Memory B cell (primary cell): ENCODE measurements around the gene BICRAL.

ENCODE experiments used
- ATAC-seq: fragments of 150-1000 bp; cut with Tn5 transposase; 2 replicates; pipeline ENCODE4 v1.10.0; 2021; ENCODE audit warnings: low read depth, mild to moderate bottlenecking, moderate library complexity
- DNase-seq, 2 donors: peaks; one replicate each; pipeline ENCODE4 v3.0.0; 2022; ENCODE audit warnings: low spot score in 2 of 2
- H3K27ac Mint-ChIP-seq: one replicate; pipeline ENCODE4 v1.8.0; 2022; ENCODE audit warnings: mild to moderate bottlenecking, moderate library complexity, mixed read lengths
- H3K27me3 Mint-ChIP-seq: one replicate; pipeline ENCODE4 v1.8.0; 2022; ENCODE audit warnings: mixed read lengths
- H3K36me3 Mint-ChIP-seq: one replicate; pipeline ENCODE4 v1.8.0; 2022; ENCODE audit warnings: mild to moderate bottlenecking, mixed read lengths
- H3K4me1 Mint-ChIP-seq: one replicate; pipeline ENCODE4 v1.8.0; 2022; ENCODE audit warnings: mixed read lengths
- H3K4me3 Mint-ChIP-seq: one replicate; pipeline ENCODE4 v1.8.0; 2022; ENCODE audit warnings: mild to moderate bottlenecking, moderate library complexity, mixed read lengths
- H3K9me3 Mint-ChIP-seq: one replicate; pipeline ENCODE4 v1.8.0; 2022; ENCODE audit warnings: mixed read lengths

BICRAL gene

DNA sequence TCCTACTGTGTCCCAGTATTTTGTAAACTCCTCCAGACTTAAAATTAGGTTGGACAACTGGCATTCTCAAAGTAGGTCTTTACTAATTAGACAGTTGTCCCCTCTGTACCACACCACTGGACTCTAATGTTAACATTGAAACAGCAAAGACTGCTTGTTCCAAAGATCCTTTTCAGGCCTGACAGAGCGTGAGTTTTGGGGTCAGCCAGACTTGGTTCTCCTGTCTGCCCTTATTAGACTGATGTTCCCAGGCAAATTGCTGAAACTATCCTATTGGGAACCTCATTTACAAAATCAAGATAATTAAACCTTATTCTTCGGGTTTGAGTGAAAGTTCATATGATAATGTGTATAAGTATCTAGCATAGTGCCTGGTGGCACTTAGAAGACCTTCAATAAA lies 3.7 kb upstream of the BICRAL start:
- Mint-ChIP-seq H3K27me3 (no peaks in the 10 kb centered on the region), H3K4me3 (no peak overlapping the region), H3K4me1 (peaks cover 40% of the 10 kb centered on the region), H3K9me3 (no peaks in the 10 kb centered on the region), H3K27ac (no peak overlapping the region), H3K36me3 (no peaks in the 10 kb centered on the region)
- DNase-seq (no peak), ATAC-seq (no peak)

DNA sequence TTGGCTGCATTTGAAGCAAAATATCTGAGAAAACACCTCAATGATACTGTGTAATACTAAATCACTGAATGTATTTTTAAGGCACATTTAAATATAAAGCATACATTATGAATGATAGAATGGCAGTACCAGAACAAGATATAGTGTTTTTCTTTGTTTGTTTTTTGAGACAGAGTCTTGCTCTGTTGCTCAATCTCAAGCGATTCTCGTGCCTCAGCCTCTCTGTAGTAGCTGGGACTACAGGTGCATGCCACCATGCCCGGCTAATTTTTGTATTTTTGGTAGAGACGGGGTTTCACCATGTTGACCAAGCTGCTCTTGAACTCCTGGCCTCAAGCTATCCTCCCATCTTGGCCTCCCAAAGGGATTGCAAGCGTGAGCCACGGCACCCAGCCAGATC lies 2.3 kb upstream of the BICRAL start:
- Mint-ChIP-seq H3K4me1 (peaks cover 36% of the 10 kb centered on the region), H3K9me3 (no peaks in the 10 kb centered on the region), H3K27me3 (no peaks in the 10 kb centered on the region), H3K4me3 (no peak overlapping the region), H3K36me3 (no peaks in the 10 kb centered on the region), H3K27ac (peak overlapping the region; percentile 70)
- DNase-seq, result no peak
- ATAC-seq, result no peak

DNA sequence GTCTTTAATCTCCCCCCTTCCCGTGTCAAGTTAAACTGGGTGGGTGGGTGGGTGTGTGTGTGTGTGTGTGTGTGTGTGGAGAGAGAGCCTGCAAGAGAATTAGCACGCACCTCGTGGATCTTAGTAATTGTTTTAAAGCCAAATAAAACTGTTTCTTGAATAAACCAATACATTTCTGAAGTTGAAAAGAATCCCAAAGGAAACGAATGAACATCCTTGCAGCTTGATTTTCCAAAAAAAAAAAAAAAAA lies 381 bp upstream of the BICRAL start:
- H3K36me3 Mint-ChIP-seq, result no peaks in the 10 kb centered on the region
- H3K4me3 Mint-ChIP-seq, result peak overlapping the region; percentile 94
- H3K9me3 Mint-ChIP-seq, result no peaks in the 10 kb centered on the region
- DNase-seq, result no peak
- no peaks in the 10 kb centered on the region for H3K27me3 Mint-ChIP-seq
- peaks cover 36% of the 10 kb centered on the region for H3K4me1 Mint-ChIP-seq
- H3K27ac Mint-ChIP-seq, result no peak overlapping the region
- ATAC-seq, result no peak

DNA sequence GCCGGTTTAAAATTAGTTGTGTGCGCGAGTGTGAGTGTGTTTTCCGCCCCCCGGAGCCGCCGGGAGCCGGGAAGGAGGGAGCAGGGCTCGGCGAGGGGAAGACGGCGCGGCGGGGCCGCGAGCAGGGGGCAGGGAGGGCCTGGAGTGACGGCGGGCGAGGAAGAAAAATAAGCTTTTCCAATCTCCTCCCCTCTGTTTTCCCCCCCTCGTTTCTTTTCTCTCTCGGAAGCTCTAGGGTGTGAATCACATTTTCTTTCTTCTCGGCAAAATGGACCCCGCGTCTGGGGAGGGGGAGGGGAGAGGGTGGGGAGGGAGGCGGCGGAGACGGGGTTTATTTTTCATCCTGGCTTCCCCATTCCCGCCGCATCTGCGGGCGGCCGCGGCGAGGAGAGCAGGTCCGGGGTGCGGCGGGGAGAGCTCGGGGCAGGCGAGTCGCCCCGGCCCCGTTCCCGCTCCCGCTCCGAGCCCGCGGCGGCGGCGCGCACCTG lies 881 bp downstream of the BICRAL start:
- no peaks in the 10 kb centered on the region for H3K9me3 Mint-ChIP-seq
- peaks cover 24% of the 10 kb centered on the region for H3K4me1 Mint-ChIP-seq
- ATAC-seq, result peak; percentile 44
- H3K27ac Mint-ChIP-seq, result no peak overlapping the region
- peak overlapping the region; percentile 94 for H3K4me3 Mint-ChIP-seq
- no peaks in the 10 kb centered on the region for H3K27me3 Mint-ChIP-seq
- peak; percentile 61 to 76 for DNase-seq
- no peaks in the 10 kb centered on the region for H3K36me3 Mint-ChIP-seq

DNA sequence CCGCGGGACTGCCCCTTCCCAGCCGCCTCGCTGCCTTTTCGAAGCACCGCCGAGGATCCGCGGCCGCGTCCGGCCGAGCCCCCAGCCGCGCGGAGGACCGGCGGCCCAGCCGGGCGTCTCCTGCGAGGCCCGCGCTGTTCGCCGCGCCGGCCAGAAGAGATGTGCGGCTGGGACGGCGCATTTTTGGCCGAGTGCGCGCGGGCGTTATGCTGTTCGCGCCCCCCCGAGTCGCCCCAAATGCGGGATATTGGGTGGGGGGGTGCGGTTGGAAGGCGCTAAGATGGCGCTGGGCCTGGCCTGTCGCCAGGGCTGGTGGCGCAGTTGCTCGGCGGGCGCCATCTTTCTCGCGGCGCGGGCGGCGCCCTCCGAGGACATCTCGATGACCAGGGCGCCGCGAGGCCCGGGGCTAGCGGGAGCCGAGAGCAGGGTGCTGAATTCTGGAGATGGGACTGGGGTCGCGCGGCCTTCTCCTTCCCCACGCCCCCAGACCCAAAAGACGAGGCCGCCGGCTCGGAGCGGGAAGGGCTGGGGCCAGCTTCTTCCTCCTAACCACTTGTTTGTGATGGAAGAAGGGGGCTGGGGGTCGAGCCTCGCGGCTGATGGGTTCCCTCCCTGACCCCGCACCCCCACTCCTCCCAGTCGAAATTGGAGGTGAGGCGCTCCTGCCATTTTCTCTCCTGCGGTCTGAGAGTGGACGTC lies 1.5 kb downstream of the BICRAL start:
- DNase-seq (peak; percentile 88 to 96), ATAC-seq (peak; percentile 66)
- Mint-ChIP-seq H3K4me3 (peak overlapping the region; percentile 93), H3K4me1 (peaks cover 26% of the 10 kb centered on the region), H3K27ac (no peak overlapping the region), H3K9me3 (no peaks in the 10 kb centered on the region), H3K36me3 (peaks cover under 1% of the 10 kb centered on the region), H3K27me3 (no peaks in the 10 kb centered on the region)

DNA sequence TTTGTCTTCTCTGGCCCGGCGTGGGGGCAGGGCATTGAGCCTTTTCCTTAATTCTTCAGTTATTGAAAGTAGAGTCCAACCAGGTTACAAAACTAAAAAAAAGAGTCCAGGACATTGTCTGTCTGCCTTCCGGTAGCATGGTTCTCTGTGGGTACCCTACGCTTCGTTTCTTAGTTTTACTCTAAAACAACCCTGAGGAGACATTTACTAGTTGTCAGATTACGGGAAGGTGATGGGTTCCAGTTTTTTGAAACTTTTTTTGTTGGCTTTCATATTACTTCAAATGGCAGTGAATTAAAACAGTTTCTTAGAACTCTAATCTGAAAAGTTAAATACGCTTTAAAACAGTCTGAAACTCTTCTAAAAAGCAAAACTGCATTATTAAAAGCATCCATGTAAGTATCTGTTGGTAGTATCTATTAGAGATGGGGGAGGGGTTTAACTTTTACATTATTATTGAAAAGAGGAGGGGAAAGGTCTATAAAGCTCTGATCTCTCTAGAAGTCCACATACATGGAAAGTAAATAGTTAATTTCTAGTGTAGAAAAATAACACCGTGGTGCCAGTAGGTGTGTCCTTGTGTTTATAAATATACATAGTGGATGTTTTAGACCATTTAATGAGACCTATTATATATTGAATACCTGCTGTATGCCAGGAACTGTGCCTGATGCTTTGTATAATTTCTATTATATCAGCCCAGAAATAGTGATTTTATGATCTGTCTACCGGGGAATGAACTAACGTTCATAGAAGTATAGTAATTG lies 2.2 kb downstream of the BICRAL start:
- Mint-ChIP-seq H3K36me3 (peaks cover 7% of the 10 kb centered on the region), H3K4me1 (peaks cover 28% of the 10 kb centered on the region), H3K27ac (no peak overlapping the region), H3K27me3 (no peaks in the 10 kb centered on the region), H3K9me3 (no peaks in the 10 kb centered on the region), H3K4me3 (peak overlapping the region; percentile 93)
- ATAC-seq (peak; percentile 7), DNase-seq (no peak)

DNA sequence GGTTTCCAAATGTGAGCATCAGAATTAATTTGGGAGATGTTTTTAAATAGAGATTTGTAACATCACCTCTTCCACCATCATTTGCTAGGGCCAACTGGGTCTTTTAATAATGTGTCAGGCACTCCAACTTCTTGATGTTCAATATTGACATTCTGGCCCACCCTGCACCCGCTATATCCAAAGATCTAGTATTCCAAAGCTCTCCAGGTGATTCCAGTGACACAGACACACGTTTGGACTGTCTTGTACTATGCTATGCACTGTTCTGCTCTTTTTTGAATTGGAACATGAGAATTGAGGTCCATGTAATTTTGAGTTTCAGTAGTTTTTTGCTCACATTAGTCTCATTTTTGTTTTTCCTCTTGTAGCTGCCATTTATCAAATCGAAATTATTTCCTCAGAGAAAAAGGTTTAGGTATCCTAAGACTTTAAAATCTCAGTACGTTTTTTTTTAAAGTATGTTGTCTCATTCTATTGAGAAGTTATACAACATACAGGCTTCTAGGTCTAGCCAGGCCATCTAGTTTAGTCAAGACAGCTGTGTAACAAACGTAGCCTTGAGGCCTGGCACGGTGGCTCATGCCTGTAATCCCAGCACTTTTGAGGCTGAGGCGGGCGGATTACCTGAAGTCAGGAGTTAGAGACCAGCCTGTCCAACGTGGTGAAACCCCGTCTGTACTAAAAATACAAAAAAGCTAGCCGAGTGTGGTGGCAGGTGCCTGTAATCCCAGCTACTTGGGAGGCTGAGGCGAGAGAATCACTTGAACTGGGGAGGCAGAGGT lies 3.1 kb downstream of the BICRAL start:
- DNase-seq, result no peak
- Mint-ChIP-seq H3K4me1 (peaks cover 27% of the 10 kb centered on the region), H3K9me3 (no peaks in the 10 kb centered on the region), H3K27ac (no peak overlapping the region), H3K4me3 (peak overlapping the region; percentile 93), H3K36me3 (peaks cover 7% of the 10 kb centered on the region), H3K27me3 (no peaks in the 10 kb centered on the region)
- ATAC-seq, result no peak

DNA sequence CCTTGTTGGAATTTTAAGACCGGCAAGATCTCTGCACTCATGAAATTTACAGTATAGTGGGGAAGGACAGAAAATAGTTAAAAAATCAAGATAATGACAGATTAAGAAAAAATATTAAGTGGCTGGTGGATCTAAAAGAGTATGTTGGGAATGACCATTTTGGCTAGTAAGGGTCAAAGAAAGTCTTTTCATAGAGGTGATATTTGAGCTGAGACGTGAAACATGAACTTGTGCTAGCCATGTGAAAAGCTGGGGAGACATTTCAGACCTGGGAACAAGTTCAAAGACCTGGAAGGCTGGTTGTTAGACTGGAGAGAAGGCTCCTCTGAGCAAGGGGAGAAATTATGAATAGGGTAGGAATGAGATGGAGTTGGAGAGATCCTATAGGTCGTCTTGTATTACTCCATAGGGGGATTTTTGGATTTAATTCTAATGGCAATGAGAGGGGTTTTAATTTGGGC lies 4.7 kb downstream of the BICRAL start:
- H3K4me3 Mint-ChIP-seq, result no peak overlapping the region
- ATAC-seq (no peak), DNase-seq (no peak)
- H3K36me3 Mint-ChIP-seq, result peaks cover 10% of the 10 kb centered on the region
- no peaks in the 10 kb centered on the region for H3K27me3 Mint-ChIP-seq
- H3K27ac Mint-ChIP-seq, result no peak overlapping the region
- peaks cover 29% of the 10 kb centered on the region for H3K4me1 Mint-ChIP-seq
- no peaks in the 10 kb centered on the region for H3K9me3 Mint-ChIP-seq

DNA sequence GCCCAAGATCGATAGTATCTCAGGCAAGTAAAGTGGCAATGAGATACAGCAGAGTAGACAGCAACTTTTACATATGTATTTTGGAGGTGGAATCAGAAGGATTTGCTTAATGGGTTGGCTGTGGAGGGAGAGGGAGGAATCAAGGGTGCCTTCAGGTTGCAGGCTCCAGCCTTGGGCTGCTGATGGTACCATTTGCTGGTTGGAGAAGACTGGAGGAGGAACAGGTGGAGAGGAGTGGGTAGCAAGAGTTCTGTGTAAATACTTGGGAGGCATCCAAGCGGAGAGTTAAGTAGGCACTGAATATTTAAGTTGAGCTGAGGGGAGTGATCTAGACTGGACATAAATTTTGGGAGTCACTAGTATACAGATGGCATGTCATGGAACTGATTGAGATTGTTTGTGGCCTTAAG lies 5.2 kb downstream of the BICRAL start:
- ATAC-seq (no peak), DNase-seq (no peak)
- Mint-ChIP-seq H3K4me3 (no peak overlapping the region), H3K27me3 (no peaks in the 10 kb centered on the region), H3K4me1 (peaks cover 29% of the 10 kb centered on the region), H3K36me3 (peaks cover 10% of the 10 kb centered on the region), H3K27ac (no peak overlapping the region), H3K9me3 (no peaks in the 10 kb centered on the region)

DNA sequence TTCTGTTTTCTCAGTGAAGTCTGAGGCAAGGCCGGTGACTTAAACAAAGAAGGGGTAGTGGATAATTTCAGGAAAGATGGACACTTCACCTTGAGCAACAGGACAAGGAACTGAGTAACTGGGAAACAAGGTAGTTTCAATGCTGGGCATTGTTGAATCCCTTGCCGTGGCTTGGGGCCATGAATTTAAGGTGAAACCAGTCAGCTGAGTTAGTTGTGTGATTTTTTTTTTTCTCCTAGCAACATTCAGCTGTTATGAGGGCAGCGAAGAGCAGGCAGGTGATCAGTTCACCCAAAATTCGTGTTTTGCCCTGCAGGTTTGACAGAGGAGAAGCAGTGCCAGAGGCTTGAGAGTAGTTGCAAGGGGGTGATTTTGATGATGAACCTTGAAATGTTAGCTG lies 6.8 kb downstream of the BICRAL start:
- no peak for ATAC-seq
- H3K36me3 Mint-ChIP-seq, result peaks cover 10% of the 10 kb centered on the region
- no peaks in the 10 kb centered on the region for H3K9me3 Mint-ChIP-seq
- peak overlapping the region; percentile 61 for H3K4me3 Mint-ChIP-seq
- no peak for DNase-seq
- H3K4me1 Mint-ChIP-seq, result peaks cover 29% of the 10 kb centered on the region
- H3K27me3 Mint-ChIP-seq, result no peaks in the 10 kb centered on the region
- peak overlapping the region; percentile 84 for H3K27ac Mint-ChIP-seq

DNA sequence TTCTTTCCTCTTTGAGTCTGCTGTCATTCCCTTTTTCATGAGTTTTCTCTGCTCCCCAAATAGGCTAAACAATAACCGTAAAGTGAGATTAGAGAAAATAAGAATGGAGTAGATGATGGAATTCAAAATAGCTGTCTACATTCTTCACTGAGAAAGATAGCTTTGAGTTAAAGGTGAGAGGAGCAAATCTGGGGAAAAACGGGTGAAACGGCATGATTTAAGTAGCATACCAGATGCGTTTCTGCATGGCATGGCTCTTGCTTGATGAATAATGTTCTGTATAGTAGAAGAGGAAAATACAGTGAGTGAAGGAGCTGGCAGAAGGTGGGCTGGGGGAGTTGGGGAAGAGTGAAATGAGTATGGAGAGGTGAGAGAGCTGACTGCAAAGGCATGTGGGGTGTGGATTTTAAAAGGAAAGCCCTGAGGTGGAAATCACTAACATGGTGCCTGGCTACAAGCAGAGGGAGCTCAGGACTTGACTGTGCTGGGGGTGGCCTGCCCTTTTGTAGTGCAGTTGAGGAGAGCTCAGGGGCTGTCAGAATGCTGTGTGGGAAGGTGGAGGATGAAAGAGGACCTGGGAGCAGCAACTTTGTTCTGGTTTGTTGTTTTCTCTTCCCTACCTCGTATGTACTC lies 8.8 kb downstream of the BICRAL start:
- Mint-ChIP-seq H3K9me3 (no peaks in the 10 kb centered on the region), H3K36me3 (peaks cover 10% of the 10 kb centered on the region), H3K27me3 (no peaks in the 10 kb centered on the region), H3K27ac (peak overlapping the region; percentile 89), H3K4me3 (no peak overlapping the region), H3K4me1 (peaks cover 18% of the 10 kb centered on the region)
- no peak for DNase-seq
- no peak for ATAC-seq

DNA sequence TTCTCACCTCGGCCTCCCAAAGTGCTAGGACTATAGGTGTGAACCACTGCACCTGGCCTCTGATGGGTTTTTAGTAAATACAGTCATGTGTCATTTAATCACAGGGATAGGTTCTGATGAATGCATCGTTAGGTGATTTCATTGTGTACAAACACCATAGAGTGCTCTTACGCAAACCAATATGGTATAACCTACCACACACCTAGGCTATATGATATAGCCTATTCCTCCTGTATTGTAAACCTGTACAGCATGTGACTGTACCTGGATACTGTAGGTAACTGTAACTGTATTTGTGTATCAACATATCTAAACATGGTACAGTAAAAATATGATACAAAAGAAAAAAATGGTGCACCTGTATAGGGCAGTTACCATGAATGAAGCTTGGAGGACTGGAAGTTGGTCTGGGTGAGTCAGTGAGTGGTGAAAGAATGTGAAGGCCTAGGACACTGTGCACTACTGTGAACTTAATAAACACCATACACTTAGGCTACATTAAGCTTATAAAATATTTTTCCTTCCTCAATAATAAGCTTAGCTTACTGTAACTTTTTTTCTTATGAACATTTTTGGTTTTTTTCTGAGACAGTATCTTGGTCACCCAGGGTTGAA lies 10.0 kb downstream of the BICRAL start:
- peaks cover 10% of the 10 kb centered on the region for H3K36me3 Mint-ChIP-seq
- no peak for ATAC-seq
- H3K9me3 Mint-ChIP-seq, result no peaks in the 10 kb centered on the region
- H3K4me1 Mint-ChIP-seq, result peaks cover 27% of the 10 kb centered on the region
- H3K27ac Mint-ChIP-seq, result no peak overlapping the region
- no peak for DNase-seq
- no peak overlapping the region for H3K4me3 Mint-ChIP-seq
- H3K27me3 Mint-ChIP-seq, result no peaks in the 10 kb centered on the region

DNA sequence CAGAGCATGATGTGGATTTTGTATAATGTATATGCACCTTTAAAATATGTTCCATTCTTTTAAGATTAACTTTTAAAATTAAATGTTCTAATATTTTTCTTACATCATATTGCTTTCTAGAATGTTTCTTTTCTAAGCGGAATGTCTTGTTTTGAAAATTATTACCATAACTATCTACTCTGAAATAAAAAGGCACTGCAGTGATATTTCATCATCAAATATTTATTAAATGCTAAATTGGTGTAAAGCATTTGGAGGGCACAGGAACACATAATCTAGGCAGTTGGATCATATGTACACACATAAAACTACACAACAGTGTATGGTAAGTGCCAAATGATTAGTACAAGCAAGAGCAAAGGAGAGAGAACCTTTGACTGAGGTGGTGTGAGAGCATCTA lies 13.8 kb downstream of the BICRAL start:
- H3K27ac Mint-ChIP-seq, result peak overlapping the region; percentile 21
- H3K9me3 Mint-ChIP-seq, result no peaks in the 10 kb centered on the region
- DNase-seq, result no peak
- no peak overlapping the region for H3K4me3 Mint-ChIP-seq
- H3K27me3 Mint-ChIP-seq, result no peaks in the 10 kb centered on the region
- peaks cover 11% of the 10 kb centered on the region for H3K4me1 Mint-ChIP-seq
- peaks cover 1% of the 10 kb centered on the region for H3K36me3 Mint-ChIP-seq
- no peak for ATAC-seq
